IMR-90 (cell line): ENCODE measurements around the gene IGFL3. TPM values are rescaled to one million over a fixed set of nuclear protein-coding genes. Genes with fewer than 3 reads are reported as not detected.
"Not testable (repeated sequence)": the region's sequence is repeated elsewhere in the genome, so short reads cannot be mapped to it uniquely, and the experiment has no call there.

Source experiments
- ATAC-seq: fragments of 200-7000 bp; cut with Tn5 transposase; 2 replicates; pipeline ENCODE4 v1.9.1; 2020; ENCODE audit warnings: low read depth, mild to moderate bottlenecking, moderate library complexity
- BruUV-seq: library from RNA; stranded (reverse); fragments of 400-500 nt; replicated peaks from 2 replicates; lab custom pipeline; 2021; lab: Mats Ljungman, UMichigan
- CTCF ChIA-PET: fragments of 300-600 bp; formaldehyde crosslinking; extraction: SDS; loops from one replicate; lab custom pipeline; 2021; ENCODE audit warnings: antibody characterized with exemption; lab: Yijun Ruan, JAX
- POLR2A ChIA-PET: fragments of 300-600 bp; sonication (Branson Sonifier 250); formaldehyde crosslinking; loops from one replicate; lab custom pipeline; 2022; ENCODE audit warnings: antibody characterized with exemption; ENCODE audit not compliant: unreplicated experiment; lab: Charles Lee
- DNase-seq: peaks from one replicate; pipeline ENCODE4 v3.0.0; 2013
- H2AFZ ChIP-seq: replicated peaks from 2 replicates; pipeline ENCODE3; 2013; ENCODE audit warnings: low read length, mild to moderate bottlenecking; ENCODE audit not compliant: poor library complexity
- H2AK5ac ChIP-seq: 2 replicates; pipeline ENCODE4 v1.6.1; 2013; ENCODE audit warnings: low read depth, low read length, inconsistent platforms
- H2AK9ac ChIP-seq: replicated peaks from 2 replicates; pipeline ENCODE3; 2013; ENCODE audit warnings: mild to moderate bottlenecking, low read depth, low read length, moderate library complexity; ENCODE audit not compliant: poor library complexity
- H2BK120ac ChIP-seq: 2 replicates; pipeline ENCODE4 v1.6.1; 2013; ENCODE audit warnings: low read depth, low read length, inconsistent platforms
- H2BK15ac ChIP-seq: 3 replicates; pipeline ENCODE4 v1.6.1; 2013; ENCODE audit warnings: low read depth, low read length, inconsistent platforms
- H2BK20ac ChIP-seq: 2 replicates; pipeline ENCODE4 v1.6.1; 2013; ENCODE audit warnings: low read depth, mild to moderate bottlenecking, inconsistent platforms, low read length, moderate library complexity
- H2BK5ac ChIP-seq: 2 replicates; pipeline ENCODE4 v1.6.1; 2013; ENCODE audit warnings: mild to moderate bottlenecking, low read depth, low read length, inconsistent platforms; ENCODE audit not compliant: poor library complexity, severe bottlenecking
- H3K14ac ChIP-seq: replicated peaks from 2 replicates; pipeline ENCODE4 v1.6.1; 2013; ENCODE audit warnings: low read depth, low read length, inconsistent platforms
- H3K18ac ChIP-seq: 2 replicates; pipeline ENCODE4 v1.6.1; 2013; ENCODE audit warnings: low read depth, low read length, control low read depth
- H3K23ac ChIP-seq: 2 replicates; pipeline ENCODE4 v1.6.1; 2013; ENCODE audit warnings: low read depth, low read length, inconsistent platforms
- H3K27ac ChIP-seq: 2 replicates; pipeline ENCODE4 v1.5.1; 2013; ENCODE audit warnings: mild to moderate bottlenecking, control low read depth, low read length; ENCODE audit not compliant: insufficient read depth
- H3K27me3 ChIP-seq: 2 replicates; pipeline ENCODE4 v1.6.1; 2013; ENCODE audit warnings: low read length; ENCODE audit not compliant: control insufficient read depth, insufficient read depth
- H3K36me3 ChIP-seq: 2 replicates; pipeline ENCODE4 v1.6.1; 2013; ENCODE audit warnings: low read length, mixed read lengths; ENCODE audit not compliant: control insufficient read depth, insufficient read depth
- H3K4ac ChIP-seq: 2 replicates; pipeline ENCODE4 v1.6.1; 2013; ENCODE audit warnings: low read depth, low read length, inconsistent platforms
- H3K4me1 ChIP-seq: 2 replicates; pipeline ENCODE4 v1.6.1; 2013; ENCODE audit warnings: low read length, mixed read lengths; ENCODE audit not compliant: control insufficient read depth, insufficient read depth
- H3K4me2 ChIP-seq: 2 replicates; pipeline ENCODE4 v1.6.1; 2013; ENCODE audit warnings: low read depth, mild to moderate bottlenecking, control low read depth, low read length, moderate library complexity
- H3K4me3 ChIP-seq: 2 replicates; pipeline ENCODE4 v1.5.1; 2013; ENCODE audit warnings: low read depth, mild to moderate bottlenecking, control low read depth, low read length, moderate library complexity; ENCODE audit not compliant: insufficient read depth
- H3K56ac ChIP-seq: 2 replicates; pipeline ENCODE4 v1.6.1; 2013; ENCODE audit warnings: low read length, inconsistent platforms; ENCODE audit not compliant: insufficient read depth; ENCODE audit errors: extremely low read depth
- H3K79me1 ChIP-seq, 2 experiments: 2 replicates each; pipeline ENCODE4 v1.6.1; 2013; ENCODE audit warnings: low read length in 2 of 2, inconsistent platforms in 1 of 2, low read depth in 1 of 2
- H3K9ac ChIP-seq: 2 replicates; pipeline ENCODE4 v1.6.1; 2013; ENCODE audit warnings: low read depth, low read length, control low read depth
- H3K9me1 ChIP-seq: 2 replicates; pipeline ENCODE4 v1.6.1; 2013; ENCODE audit warnings: low read length, inconsistent platforms; ENCODE audit not compliant: insufficient read depth
- H3K9me3 ChIP-seq: 2 replicates; pipeline ENCODE4 v1.6.1; 2013; ENCODE audit warnings: low read length; ENCODE audit not compliant: control insufficient read depth, insufficient read depth
- H4K20me1 ChIP-seq: 2 replicates; pipeline ENCODE4 v1.6.1; 2013; ENCODE audit warnings: low read length, inconsistent platforms; ENCODE audit not compliant: insufficient read depth
- H4K5ac ChIP-seq: 2 replicates; pipeline ENCODE4 v1.6.1; 2013; ENCODE audit warnings: mild to moderate bottlenecking, low read depth, low read length, control low read depth
- H4K8ac ChIP-seq, 2 experiments: 2 replicates each; pipeline ENCODE4 v1.6.1; 2013; ENCODE audit warnings: low read depth in 2 of 2, low read length in 2 of 2, control low read depth in 1 of 2, inconsistent platforms in 1 of 2
- H4K91ac ChIP-seq: 2 replicates; pipeline ENCODE4 v1.6.1; 2013; ENCODE audit warnings: low read depth, low read length, inconsistent platforms; ENCODE audit not compliant: insufficient read depth
- ELK1 ChIP-seq: fragments of 150-350 bp; IDR thresholded peaks from 2 replicates; pipeline ENCODE4 v1.6.1; 2016; ENCODE audit warnings: low read depth, mild to moderate bottlenecking, low read length, moderate library complexity, borderline replicate concordance
- MAFK ChIP-seq: IDR thresholded peaks from 2 replicates; pipeline ENCODE4 v1.6.1; 2012; ENCODE audit warnings: low read depth, low read length, improper control_type of control experiment
- MAZ ChIP-seq: IDR thresholded peaks from 2 replicates; pipeline ENCODE4 v1.6.1; 2012; ENCODE audit warnings: low read depth, mild to moderate bottlenecking, low read length, improper control_type of control experiment, moderate library complexity, borderline replicate concordance
- MXI1 ChIP-seq: IDR thresholded peaks from 2 replicates; pipeline ENCODE4 v1.6.1; 2012; ENCODE audit warnings: low read depth, mild to moderate bottlenecking, low read length, moderate library complexity, borderline replicate concordance
- WGBS, 2 experiments: methylation state at CpG; one replicate each; pipeline versions ENCODE4 v1.1.5 to v1.1.7; 2013; ENCODE audit warnings: missing lambda C conversion rate in 2 of 2; ENCODE audit not compliant: insufficient read length in 1 of 2; ENCODE audit errors: extremely low coverage in 2 of 2; 5-methylcytosine and 5-hydroxymethylcytosine counted together
- dilution Hi-C: fragments of 300-500 bp; cut with HindIII; formaldehyde crosslinking; loops from one replicate; pipeline ENCODE4 v1.14.3; 2018; ENCODE audit warnings: low sequenced_read_pairs; ENCODE audit not compliant: unreplicated experiment
- in situ Hi-C: fragments of 300-500 bp; cut with MboI; formaldehyde crosslinking; loops from 3 replicates; pipeline ENCODE4 v1.14.3; 2019; ENCODE audit warnings: low sequenced_read_pairs, inconsistent platforms, mixed read lengths
- intact Hi-C: fragments of 100-400 bp; cut with micrococcal nuclease; formaldehyde crosslinking; loops from 2 replicates; pipeline ENCODE4 v1.10.0; 2022
- polyA plus RNA-seq, 3 experiments: library from polyadenylated mRNA; depleted of rRNA; stranded (reverse); fragments of >200 nt; gene quantifications; 2 replicates each; pipeline ENCODE4 v1.2.3, GENCODE V29; 2012; ENCODE audit warnings: low replicate concordance in 1 of 3
- total RNA-seq: library from RNA; depleted of rRNA; stranded (reverse); fragments of >200 nt; gene quantifications from 2 replicates; pipeline ENCODE4 v1.2.3, GENCODE V29; 2012
- TF ChIP-seq, protein P1 (sequence below): fragments of 150-350 bp; IDR thresholded peaks from 2 replicates; pipeline ENCODE4 v1.6.1; 2017; ENCODE audit warnings: mild to moderate bottlenecking, antibody characterized with exemption, low read length, low read depth

The IGFL3 gene
- total and polyA plus RNA-seq, 2 of the 4 experiments (the other 2 are of a cell fraction): not detected

GRCh38 chr19:46162731-46163130, 38.2 kb upstream of the IGFL3 start:
- ATAC-seq (no peak), DNase-seq (no peak)
- H2BK15ac ChIP-seq: no peak overlapping the region
- H2BK120ac ChIP-seq: no peak overlapping the region
- H3K4ac ChIP-seq: no peak overlapping the region
- intact Hi-C loops (no loop called here), dilution Hi-C loops (no loop called here), in situ Hi-C loops (no loop called here)
- H3K4me2 ChIP-seq: no peak overlapping the region
- no peak overlapping the region for H3K27ac ChIP-seq
- H2BK20ac ChIP-seq: no peak overlapping the region
- no peak overlapping the region for H4K5ac ChIP-seq
- H3K56ac ChIP-seq: no peak overlapping the region
- no peak overlapping the region for H4K91ac ChIP-seq
- H3K14ac ChIP-seq: no peak overlapping the region
- peaks cover 44% of the 10 kb centered on the region for H3K27me3 ChIP-seq
- H4K20me1 ChIP-seq: no peaks in the 10 kb centered on the region
- no peak overlapping the region for H2AK5ac ChIP-seq
- H3K4me1 ChIP-seq: no peaks in the 10 kb centered on the region
- H2AFZ ChIP-seq: no peak overlapping the region
- ChIA-PET CTCF (no interaction called here), POLR2A (no interaction called here)
- H3K9me3 ChIP-seq: peaks cover 2% of the 10 kb centered on the region; the same call in 1 of the 2 replicates
- no peak overlapping the region for H4K8ac ChIP-seq
- no peaks in the 10 kb centered on the region for H3K9me1 ChIP-seq
- no peaks in the 10 kb centered on the region for H3K36me3 ChIP-seq
- no CpG with 5 or more reads among the region's 3 CpGs for WGBS, 2 experiments
- H3K79me1 ChIP-seq: no peaks in the 10 kb centered on the region
- no peak overlapping the region for H3K23ac ChIP-seq
- H3K4me3 ChIP-seq: no peak overlapping the region
- no peak overlapping the region for H3K18ac ChIP-seq
- BruUV-seq: no TSS peak
- no peak overlapping the region for H3K9ac ChIP-seq
- no peak overlapping the region for H2BK5ac ChIP-seq
- TF ChIP-seq MAZ (no peak), ELK1 (no peak), MAFK (no peak), MXI1 (no peak)
- TF ChIP-seq, protein P1, sequence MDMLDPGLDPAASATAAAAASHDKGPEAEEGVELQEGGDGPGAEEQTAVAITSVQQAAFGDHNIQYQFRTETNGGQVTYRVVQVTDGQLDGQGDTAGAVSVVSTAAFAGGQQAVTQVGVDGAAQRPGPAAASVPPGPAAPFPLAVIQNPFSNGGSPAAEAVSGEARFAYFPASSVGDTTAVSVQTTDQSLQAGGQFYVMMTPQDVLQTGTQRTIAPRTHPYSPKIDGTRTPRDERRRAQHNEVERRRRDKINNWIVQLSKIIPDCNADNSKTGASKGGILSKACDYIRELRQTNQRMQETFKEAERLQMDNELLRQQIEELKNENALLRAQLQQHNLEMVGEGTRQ: no peak
- H2AK9ac ChIP-seq: no peak overlapping the region

GRCh38 chr19:46161642-46162257, 37.3 kb upstream of the IGFL3 start:
- H3K18ac ChIP-seq, CTCF ChIA-PET, H3K9me3 ChIP-seq, intact Hi-C loops, H3K23ac ChIP-seq, H2BK20ac ChIP-seq, H3K14ac ChIP-seq, in situ Hi-C loops, H4K8ac ChIP-seq, H2BK5ac ChIP-seq, H3K4me1 ChIP-seq, H3K79me1 ChIP-seq, H3K56ac ChIP-seq, H2BK120ac ChIP-seq, ATAC-seq, H3K4me2 ChIP-seq, H3K27ac ChIP-seq, H3K4me3 ChIP-seq, H4K20me1 ChIP-seq, dilution Hi-C loops, H4K5ac ChIP-seq, DNase-seq, POLR2A ChIA-PET, H3K36me3 ChIP-seq, H2BK15ac ChIP-seq, BruUV-seq, H3K9me1 ChIP-seq, H3K9ac ChIP-seq, H2AK9ac ChIP-seq, H3K4ac ChIP-seq, H2AK5ac ChIP-seq, H4K91ac ChIP-seq, H2AFZ ChIP-seq: not testable (repeated sequence)
- H3K27me3 ChIP-seq: peaks cover 40% of the 10 kb centered on the region
- no CpG with 5 or more reads among the region's 2 CpGs for WGBS, 2 experiments
